HG03521 (cell line): ENCODE results near the gene AGXT.

Experiments used
- ATAC-seq: cut with Tn5 transposase; IDR thresholded peaks from one replicate; pipeline ENCODE4 v1.9.1; 2021; ENCODE audit warnings: mild to moderate bottlenecking, moderate library complexity; ENCODE audit not compliant: unreplicated experiment

Gene AGXT

DNA sequence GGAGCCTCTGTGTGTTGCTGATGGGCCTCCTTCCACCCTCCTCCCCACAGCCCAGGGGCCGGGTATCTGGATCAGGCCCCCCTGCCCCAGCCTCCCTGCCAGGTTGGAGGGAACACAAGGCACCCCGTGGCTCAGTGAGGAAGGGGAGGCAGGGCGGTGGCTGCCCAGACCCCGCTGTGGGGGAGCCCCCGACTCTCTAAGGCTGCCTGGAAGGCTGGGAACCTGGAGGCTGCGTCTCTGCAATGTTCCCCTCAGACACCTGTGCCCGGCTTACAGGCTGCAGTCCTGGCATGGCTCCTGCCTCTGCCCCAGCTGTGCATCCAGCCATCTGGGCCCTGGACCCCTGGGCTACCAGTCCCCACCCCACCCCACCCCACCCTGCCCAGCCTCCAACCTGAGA is 27.8 kb downstream of the AGXT start:
- ATAC-seq = no peak

DNA sequence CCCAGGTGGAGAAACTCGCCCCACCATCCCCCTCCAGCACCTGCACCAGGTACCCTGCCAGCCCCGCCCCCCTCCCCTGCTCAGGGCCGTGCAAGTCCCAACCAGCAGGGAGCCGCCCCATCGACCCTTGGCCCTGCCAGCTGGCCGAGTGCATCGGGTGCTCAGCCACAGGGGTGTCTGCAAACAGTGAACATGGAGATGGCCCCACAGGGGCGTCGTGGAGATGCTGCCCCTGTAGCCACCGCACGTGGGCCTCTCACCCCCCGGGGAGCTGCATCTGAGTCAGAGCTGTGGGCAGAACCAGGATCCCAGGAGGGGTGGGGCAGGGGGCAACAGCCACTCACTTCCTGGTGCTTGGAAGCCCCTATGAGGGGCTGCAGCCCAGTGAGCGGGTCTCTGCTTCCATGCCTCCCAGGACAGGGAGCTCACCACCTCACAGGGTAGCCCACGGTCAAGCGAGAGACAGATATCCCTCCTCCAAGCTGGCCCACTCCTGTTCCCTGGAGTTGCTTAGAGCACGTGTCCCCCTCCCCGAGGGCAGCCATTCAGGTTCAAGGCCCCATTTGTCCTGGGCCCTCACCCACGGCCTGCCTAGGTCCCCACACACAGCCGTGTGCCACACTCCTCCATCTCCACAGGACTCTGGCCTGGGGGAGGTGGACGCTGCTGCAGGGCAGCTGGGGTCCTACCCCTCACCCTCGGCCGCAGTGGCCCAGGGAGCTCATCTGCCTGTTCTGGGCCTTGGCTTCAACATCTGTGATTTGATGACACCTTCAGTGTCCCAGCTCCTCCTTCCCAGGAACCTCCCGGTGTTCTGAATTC is 28.5 kb downstream of the AGXT start:
- no peak for ATAC-seq

DNA sequence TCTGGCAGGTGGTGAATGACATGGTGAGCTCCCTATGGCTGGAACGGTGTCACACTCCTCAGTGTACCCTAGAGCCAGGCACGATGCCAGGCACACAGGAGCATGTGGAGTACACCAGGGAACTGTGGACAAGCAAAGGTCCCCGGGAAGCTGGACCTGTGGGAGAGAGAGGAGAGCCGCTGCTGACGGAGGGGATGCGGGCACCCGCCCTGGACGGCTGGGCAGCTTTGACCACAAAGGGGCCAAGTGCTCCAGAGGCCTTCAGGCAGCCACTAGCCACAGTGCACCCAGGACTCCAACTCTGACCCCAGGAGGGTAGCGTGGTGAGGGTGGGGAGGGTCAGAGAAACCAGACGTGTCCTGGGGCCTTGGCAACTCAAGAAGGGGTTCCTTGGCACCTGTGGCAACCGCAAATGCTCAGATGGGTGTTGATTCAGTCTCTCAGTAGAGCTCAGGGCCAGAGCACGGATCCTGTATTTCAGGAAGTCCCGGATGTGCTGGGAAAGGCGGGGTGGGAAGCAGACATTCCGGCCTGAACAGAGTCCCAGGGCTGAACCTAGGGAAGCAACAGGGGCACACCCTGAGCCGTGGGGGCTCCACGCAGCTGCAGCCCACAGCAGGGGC is 29.6 kb downstream of the AGXT start:
- no peak for ATAC-seq

DNA sequence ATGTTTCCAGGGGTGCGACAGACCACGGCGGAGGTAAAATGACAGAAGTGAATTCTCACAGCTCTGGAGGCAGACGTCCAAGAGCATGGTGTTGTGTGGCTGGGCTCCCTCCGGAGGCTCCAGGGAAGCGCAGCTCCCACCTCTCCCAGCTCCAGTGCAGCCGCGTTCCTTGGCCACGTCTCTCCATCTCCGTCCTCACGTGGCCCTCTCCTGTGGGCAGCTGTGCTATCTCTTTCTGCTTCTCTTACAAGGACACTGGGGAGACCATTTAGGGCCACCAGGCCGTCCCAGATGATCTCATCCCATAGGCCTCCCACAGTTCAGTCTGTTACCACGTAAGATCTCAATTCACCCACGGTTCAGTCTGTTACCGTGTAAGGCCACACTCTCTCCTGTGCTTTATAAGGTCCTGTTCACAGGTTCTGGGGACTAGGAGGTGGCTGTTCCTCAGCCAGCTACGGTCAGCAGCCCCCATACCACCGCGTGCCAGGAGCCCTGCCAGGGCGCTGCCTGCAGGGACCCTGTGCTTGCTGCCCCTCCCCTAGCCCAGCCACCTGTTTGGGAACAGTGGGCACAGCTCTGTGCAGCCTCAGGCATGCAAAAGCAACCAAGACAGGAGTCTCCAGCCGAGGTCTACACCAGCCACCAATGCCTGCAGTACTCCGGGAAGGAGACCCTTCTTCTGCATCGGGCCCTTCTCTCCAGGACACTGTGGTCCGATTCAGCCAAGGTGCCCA is 30.3 kb downstream of the AGXT start:
- no peak for ATAC-seq

DNA sequence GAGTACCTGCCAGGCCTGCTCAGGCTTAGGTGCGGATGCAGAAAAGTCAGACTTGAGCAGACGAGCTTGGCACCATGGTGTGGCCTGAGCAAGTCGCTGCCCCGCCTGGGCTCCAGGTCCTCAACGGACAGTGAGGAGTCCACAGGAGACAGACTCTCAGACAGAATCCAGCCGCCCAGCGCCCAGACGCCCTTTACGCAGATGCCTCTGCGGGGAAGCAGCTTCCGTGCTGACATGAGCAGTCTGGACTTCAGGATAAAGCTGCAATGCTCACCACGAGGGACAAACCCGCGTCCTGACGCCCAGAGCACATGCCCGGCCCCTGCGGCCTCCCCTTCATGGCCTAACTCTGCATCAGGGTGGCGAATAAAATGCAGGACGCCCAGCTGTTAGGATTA is 30.8 kb downstream of the AGXT start:
- no peak for ATAC-seq

DNA sequence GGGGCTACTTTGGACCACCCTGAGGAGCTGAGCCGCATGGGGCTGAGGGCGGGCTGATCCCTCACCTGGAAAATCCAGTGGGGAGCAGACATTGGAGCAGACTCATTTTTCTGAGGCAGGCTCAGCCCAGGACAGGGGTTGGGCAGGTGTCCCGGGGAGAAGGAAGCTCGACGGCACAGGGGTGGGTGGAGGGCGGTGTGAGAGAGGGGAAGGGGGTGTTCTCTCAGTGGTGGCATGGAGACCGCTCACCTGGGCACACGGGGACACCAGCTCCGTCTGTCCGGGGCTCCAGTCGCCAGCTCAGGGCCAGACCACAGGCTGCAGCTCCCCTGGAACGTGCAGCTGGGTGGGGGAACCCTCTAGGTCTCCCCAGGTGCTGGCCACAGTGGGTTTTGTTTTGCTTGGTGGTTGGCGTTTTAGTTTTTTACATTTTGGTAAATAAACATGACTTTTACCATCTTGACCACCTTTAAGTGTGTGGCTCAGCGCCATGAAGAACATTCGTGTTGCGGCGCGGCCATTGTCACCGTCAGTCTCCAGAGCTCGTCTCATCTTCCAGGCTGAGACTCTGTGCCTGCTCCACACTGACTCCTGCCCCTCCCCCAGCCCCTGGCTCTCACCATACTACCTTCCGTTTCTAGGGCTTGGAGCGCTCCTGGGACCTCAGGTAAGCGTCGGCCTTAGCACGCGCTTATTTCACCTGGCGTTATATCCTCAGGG is 31.7 kb downstream of the AGXT start:
- no peak for ATAC-seq

DNA sequence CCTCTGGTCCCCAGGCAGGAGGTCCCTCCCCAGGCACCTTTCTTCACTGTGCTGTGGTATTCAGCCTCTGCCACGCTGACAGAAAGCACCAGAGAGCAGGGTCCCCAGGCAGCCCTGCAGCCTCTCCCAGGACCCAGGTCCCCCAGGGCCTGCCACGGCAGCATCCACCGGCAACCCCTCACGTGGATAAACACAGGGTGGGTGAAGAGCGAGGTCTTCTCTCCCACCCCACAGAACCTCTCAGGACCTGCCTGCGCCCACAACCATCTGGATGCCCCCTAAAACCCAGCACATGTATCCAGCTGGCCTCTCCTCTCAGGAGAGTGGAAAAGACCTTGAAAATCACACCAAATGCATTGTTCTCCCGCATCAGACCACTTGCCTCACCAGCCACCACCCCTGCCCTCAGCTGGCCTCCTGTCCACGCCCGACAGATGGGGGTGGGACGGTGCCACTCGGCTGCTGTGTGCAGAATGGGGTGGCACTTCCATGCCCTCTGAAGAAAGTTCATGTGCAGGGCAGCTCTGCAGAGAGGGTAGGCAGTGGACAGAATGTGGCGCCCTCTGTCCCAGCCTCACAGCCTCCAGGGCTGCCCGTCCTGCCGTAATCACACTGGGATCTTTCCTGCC is 33.5 kb downstream of the AGXT start:
- ATAC-seq = no peak

DNA sequence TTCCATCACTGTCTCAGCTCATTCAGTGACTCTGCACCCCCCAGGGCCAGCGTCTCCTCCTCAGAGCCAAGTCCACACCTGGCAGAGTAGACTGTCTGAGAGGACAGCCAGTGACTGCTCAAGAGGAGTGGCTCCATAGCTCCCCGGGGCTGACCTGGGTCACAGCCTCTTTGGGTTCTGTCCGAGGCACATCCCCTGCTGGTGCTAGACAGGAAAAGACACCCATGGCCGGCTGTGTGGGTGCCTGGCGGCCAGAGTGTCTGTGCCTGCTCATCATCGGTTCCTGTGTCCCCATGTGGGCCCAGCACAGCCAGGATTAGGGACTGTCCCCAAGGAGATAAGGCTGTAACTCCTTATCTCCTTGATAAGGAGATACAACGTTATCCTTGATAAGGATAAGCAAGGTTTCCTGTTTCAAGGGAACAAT is 34.0 kb downstream of the AGXT start:
- ATAC-seq = no peak

DNA sequence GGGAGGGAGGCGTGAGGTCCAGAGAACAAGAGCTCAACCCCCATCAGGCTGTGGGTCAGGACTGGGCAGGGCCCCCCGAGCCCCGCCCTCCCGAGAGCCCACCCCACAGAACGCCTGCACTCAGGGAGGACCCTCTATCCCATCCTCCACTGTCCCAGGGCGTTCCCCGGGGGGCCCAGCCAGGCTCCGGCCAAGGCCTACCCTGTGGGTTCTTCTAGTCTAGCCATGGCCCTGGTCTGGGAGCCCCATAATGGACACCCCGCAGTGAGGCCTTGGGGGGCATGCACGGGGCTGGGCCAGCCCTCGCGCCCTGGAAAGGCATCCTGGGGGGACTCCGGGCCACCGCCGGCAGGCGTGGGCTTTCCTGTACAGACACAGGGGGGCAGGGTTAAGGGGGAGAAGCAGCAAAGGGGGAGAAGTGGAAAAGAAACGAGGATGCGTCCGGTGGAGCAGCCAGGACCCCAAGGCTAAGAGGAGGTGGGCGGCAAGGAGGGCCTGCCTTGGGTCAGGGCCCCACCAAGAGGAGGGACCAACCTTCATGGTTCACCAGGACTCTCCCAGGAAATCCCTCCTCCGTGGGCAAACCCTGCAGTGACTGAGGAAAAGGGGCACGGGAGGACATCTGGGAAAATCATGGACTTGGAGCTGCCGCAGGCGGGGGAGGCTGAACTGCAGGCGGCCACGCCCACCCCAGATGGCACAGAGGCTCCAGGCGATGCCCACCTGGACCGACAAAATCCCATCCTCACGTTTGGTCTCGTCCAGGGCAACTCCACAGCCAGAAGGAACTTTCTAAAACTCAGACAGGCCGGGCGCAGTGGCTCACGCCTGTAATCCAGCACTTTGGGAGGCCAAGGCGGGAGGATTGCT is 34.8 kb downstream of the AGXT start:
- ATAC-seq = no peak

DNA sequence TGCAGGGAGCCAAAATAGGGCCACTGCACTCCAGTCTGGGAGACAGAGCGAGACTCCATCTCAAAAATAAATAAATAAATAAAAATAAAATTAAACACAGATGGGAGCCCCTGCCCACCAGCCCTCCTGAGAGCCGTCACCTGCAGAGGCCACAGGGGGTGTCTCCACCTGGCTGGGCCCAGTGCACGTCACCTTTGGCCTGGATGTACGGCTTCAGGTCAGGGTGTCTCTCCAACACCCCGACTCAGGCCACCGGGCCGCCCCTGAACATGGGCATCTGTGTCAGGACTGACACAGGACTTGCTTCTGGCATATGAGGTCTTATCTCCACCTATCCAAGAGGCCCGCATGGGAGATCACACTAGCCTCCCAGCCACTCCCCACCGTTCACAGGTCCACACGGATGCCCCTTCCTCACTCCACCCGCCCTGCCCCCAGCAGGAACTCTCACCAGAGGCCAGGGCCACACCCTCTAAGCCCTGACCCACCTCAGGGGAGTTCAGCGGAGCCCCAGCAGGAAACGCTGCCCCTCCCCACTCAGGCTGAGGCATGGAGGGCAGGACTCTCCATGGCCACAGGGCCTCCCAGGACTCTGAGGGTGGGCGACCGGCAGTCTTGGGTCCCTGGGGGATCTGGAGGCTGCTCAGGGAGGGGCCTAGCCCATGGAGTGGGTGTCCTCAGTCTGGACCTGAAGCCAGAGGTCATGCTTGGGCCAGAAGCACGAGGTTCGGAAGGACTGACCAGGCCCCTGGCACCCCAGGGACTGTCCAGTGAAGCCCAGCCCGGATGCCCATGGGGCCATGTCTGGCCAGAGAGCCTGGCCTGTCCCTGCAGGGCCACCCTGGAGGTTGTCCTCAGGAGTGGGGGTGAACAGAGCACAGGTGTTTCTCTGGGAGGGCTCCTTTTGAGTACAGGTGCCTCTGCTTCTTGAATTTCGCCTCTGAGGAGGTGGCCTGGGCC is 35.9 kb downstream of the AGXT start:
- ATAC-seq = no peak

DNA sequence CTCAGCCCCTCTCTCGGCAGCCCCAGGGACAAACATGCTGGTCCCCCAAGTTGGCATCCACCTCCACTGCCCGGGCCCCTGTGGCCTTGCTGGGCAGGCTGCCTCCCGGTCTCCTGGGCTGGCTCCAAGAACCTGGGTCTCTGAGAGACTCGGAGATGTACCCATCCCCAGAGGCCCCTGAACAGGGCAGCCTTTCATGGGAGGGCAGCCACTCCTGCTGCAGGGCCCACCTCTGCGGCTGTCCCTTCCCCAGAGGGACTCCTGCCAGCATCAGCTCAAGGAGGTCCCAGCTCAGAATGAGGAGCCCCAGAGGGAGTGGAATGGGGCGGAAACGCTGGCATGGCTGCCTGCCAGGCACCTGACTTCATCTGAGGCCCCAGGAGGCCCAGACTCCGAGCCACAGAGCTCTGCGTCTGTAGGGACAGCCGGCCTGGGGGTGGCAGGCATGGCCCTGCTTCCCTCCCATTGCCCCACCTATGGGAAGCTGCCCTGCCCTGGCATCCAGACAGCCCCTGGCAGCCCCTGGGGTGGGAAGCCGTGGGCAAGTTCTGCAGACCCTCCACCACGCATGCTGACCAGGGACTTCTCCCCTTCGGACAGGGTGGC is 36.7 kb downstream of the AGXT start:
- no peak for ATAC-seq

DNA sequence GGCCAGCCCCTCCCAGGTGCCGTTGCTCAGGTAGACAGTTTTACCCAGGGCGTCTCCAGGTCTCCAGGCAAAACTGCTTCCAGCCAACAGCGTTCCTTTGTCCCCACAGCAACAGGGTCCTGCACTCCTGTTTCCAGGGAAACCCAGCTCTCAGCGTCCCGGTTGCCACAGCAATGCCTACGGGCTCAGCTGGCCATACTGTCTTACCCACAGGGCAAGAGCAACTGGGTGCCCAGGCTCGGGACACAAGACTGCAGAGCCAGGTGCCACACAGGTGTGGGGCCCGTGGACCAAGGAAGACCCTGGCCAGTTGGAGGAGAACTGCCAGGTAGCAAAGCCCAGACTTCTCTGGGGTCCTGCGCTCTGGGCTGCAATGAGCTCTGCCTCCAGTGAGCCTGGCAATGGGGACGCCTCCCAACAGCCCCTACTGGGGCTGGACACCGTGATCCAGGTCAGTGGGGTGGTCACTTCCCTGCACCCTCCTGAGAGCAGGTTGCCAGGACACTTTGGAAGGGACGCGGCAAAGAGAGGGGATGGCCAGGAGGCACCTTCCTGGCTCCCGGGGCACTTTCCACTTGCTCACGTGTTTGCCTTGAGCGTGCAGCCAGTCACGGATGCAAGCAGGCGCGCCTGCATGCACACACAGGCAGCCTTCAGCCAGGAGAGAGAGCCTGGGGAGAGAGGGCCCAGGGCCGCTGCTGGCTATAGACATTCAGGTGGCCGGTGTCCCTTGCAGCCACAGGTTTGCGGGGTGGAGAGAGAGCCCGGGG is 37.7 kb downstream of the AGXT start, which contains the start of gene CROCC2:
Gene CROCC2 (plus strand): TSS at position 196 of the 770 bp plus-strand sequence. CDS start 178 bp downstream, at position 374.
- ATAC-seq = no peak

DNA sequence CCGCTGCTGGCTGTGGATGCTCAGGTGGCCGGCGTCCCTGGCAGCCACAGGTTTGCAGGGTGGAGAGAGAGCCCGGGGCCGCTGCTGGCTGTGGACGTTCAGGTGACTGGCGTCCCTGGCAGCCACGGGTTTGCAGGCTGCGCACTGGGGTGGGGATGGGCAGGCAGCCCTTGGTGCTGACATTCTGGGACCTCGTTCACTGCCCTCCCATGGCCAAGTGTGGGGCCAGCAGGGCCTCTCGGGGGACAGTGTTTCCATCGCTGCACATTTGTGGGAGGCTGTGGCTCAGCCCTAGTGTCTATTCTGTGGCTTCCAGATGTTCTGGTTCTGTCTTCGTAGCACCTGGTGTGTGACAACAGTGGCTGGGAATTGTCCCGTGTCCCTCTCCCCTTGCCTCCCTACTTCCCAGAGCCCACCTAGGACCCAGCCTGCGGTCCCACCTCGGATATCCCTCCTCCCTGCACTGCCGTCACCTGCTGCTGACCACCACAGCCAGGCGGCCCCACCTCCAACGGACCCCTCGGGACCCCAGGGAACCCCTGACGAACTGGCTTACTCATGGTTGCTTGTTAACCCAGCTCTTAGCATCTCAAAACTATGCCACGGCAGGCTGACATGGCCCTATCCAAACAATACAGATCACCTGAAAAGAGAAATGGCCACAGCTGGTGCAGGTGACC is 38.4 kb downstream of the AGXT start:
- no peak for ATAC-seq

DNA sequence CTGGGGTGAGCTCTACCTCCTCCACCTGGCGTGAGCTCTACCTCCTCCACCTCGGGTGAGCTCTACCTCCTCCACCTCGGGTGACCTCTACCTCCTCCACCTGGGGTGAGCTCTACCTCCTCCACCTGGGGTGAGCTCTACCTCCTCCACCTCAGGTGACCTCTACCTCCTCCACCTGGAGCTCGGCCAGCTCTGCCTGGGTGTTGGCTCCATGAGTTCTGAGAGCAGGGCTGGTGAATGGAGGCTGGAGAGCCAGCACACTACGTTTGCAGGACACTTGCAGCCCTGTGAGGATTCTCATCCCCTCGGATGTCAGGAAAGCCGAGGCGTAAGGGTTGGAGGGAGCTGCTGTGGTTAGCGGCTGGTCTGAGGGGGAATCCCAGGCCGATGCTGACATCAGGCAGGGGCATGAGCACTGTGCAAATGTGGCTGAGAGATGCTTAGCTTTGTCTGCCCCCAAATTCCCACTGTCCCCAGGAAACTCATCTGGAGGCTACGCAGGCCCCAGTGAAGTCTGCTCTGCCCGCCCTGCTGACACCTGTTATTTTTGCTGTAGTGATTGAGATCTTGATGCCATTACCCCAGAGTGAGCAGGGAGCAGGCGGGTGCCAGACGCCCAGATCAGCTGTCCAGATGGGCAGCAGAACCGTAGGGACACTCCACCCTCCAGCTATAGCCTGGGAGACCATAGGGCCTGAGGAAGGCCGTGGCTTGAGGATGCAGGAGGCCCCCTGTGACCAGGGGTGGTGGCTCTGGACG is 40.8 kb downstream of the AGXT start:
- ATAC-seq = no peak

DNA sequence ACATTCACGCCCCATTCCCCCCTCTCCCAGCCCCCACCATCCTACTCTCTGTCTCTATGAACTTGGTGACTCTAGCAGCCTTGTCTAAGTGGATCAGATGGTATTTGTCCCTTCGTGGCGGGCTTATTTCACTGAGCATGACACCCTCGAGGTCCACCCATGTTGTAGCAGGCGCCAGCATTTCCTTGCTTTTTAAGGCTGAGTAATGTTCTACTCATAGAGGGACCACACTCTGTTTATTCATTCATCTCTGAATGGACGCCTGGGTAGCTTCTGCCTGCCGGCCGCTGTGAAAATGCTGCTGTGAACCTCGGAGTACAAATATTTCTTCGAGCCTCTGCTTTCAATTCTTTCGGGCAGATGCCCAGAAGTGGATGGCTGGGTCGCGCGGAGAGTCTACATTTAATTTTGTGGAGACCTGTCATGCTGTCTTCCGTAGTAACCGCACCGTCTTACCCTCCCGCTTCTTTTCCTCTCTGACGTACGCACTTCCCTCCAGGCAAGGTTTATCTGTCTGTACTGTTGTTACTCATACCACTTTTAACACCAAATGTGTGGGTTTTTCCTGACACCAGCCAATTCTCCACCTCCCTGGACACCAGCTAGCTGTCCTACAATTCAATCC is 43.1 kb downstream of the AGXT start:
- no peak for ATAC-seq
